B cell (primary cell): ENCODE results near the gene KRTAP19-7. TPM values are rescaled to one million over a fixed set of nuclear protein-coding genes. Genes with fewer than 3 reads are reported as not detected.

Experiments used
- ATAC-seq: fragments of 200-7000 bp; cut with Tn5 transposase; one replicate; pipeline ENCODE4 v1.10.0; 2021; ENCODE audit warnings: low read depth, mild to moderate bottlenecking, moderate number of reproducible peaks, moderate library complexity
- CTCF ChIA-PET: fragments of 350-600 bp; sonication (Branson Sonifier 250); formaldehyde crosslinking; loops from one replicate; lab custom pipeline; 2021; ENCODE audit warnings: antibody characterized with exemption, inconsistent platforms; lab: Charles Lee
- POLR2A ChIA-PET: fragments of 350-600 bp; sonication (Branson Sonifier 250); formaldehyde crosslinking; loops from one replicate; lab custom pipeline; 2021; ENCODE audit warnings: antibody characterized with exemption; lab: Charles Lee
- DNase-seq: peaks from one replicate; pipeline ENCODE4 v3.0.0; 2013
- H2AFZ ChIP-seq: 2 replicates; pipeline ENCODE4 v1.6.1; 2012; ENCODE audit warnings: mild to moderate bottlenecking, low read depth, low read length; ENCODE audit not compliant: insufficient read depth, poor library complexity, severe bottlenecking
- H3K27ac ChIP-seq, 2 donors: 1 replicate in 1 of 2; 2 replicates in 1 of 2; pipeline ENCODE4 v1.5.1; 2012 to 2013; ENCODE audit warnings: low read length in 2 of 2, mild to moderate bottlenecking in 2 of 2, moderate library complexity in 1 of 2
- H3K27me3 ChIP-seq, 4 experiments: fragments of 200-600 bp in 1 of 4; sonication (generic) in 1 of 4; replicated peaks in 1 of 4; 1 replicate in 2 of 4; 2 replicates in 2 of 4; pipeline versions ENCODE4 v1.6.1 to v1.7.0; 2013 to 2016; ENCODE audit warnings: low read length in 3 of 4, mild to moderate bottlenecking in 2 of 4, mixed read lengths in 1 of 4, moderate library complexity in 1 of 4; ENCODE audit not compliant: insufficient read depth in 4 of 4, control insufficient read depth in 3 of 4; ENCODE audit errors: control extremely low read depth in 1 of 4
- H3K36me3 ChIP-seq, 2 experiments: replicated peaks in 1 of 2; 1 replicate in 1 of 2; 2 replicates in 1 of 2; pipeline versions ENCODE4 v1.6.1 to v1.7.1; 2013; ENCODE audit warnings: low read length in 1 of 2; ENCODE audit not compliant: insufficient read depth in 2 of 2, control insufficient read depth in 1 of 2; ENCODE audit errors: control extremely low read depth in 1 of 2, extremely low read depth in 1 of 2
- H3K4me1 ChIP-seq, 2 donors: fragments of 200-600 bp in 1 of 2; sonication (generic) in 1 of 2; 1 replicate in 1 of 2; 2 replicates in 1 of 2; pipeline versions ENCODE4 v1.5.1 to v1.6.1; 2013 to 2017; ENCODE audit warnings: low read length in 2 of 2; ENCODE audit not compliant: control insufficient read depth in 2 of 2, insufficient read depth in 2 of 2
- H3K4me2 ChIP-seq: replicated peaks from 2 replicates; pipeline ENCODE3; 2012; ENCODE audit warnings: mild to moderate bottlenecking, low read depth, low read length; ENCODE audit not compliant: poor library complexity, severe bottlenecking
- H3K4me3 ChIP-seq, 5 experiments: fragments of 200-600 bp in 1 of 5; sonication (generic) in 1 of 5; 1 replicate in 3 of 5; 2 replicates in 2 of 5; pipeline versions ENCODE4 v1.5.1 to v1.7.0; 2011 to 2016; ENCODE audit warnings: low read length in 4 of 5, mild to moderate bottlenecking in 4 of 5, low read depth in 2 of 5, control low read depth in 1 of 5, moderate library complexity in 1 of 5; ENCODE audit not compliant: insufficient read depth in 1 of 5; ENCODE audit errors: control extremely low read depth in 1 of 5, extremely low read depth in 1 of 5
- H3K79me2 ChIP-seq: fragments of 200-600 bp; sonication (generic); one replicate; pipeline ENCODE4 v1.6.0; 2016; ENCODE audit warnings: low read length; ENCODE audit not compliant: control insufficient read depth, insufficient read depth
- H3K9ac ChIP-seq: fragments of 200-600 bp; sonication (generic); 2 replicates; pipeline ENCODE4 v1.6.1; 2017; ENCODE audit warnings: mild to moderate bottlenecking, low read length, moderate library complexity
- H3K9me3 ChIP-seq, 3 donors: one replicate each; pipeline versions ENCODE4 v1.6.1 to v1.7.1; 2013; ENCODE audit warnings: low read length in 2 of 3; ENCODE audit not compliant: control insufficient read depth in 2 of 3, insufficient read depth in 1 of 3; ENCODE audit errors: control extremely low read depth in 1 of 3
- H4K20me1 ChIP-seq: 2 replicates; pipeline ENCODE4 v1.6.0; 2012; ENCODE audit warnings: mild to moderate bottlenecking, low read length; ENCODE audit not compliant: insufficient read depth, control insufficient read depth, poor library complexity, severe bottlenecking
- H3K27ac Mint-ChIP-seq: one replicate; pipeline ENCODE4 v1.8.0; 2021; ENCODE audit warnings: mixed read lengths
- H3K27me3 Mint-ChIP-seq: one replicate; pipeline ENCODE4 v1.8.0; 2021; ENCODE audit warnings: mixed read lengths
- H3K4me1 Mint-ChIP-seq: one replicate; pipeline ENCODE4 v1.8.0; 2021; ENCODE audit warnings: mixed read lengths
- H3K4me3 Mint-ChIP-seq: one replicate; pipeline ENCODE4 v1.8.0; 2021; ENCODE audit warnings: mixed read lengths
- H3K9me3 Mint-ChIP-seq: one replicate; pipeline ENCODE4 v1.8.0; 2022; ENCODE audit warnings: mixed read lengths; ENCODE audit not compliant: insufficient read depth
- CTCF ChIP-seq: fragments of 200-600 bp; IDR thresholded peaks from one replicate; pipeline ENCODE4 v1.8.0; 2022; ENCODE audit warnings: antibody characterized with exemption, mild to moderate bottlenecking
- EZH2 ChIP-seq: IDR thresholded peaks from 2 replicates; pipeline ENCODE4 v1.6.1; 2012; ENCODE audit warnings: borderline replicate concordance, low read depth, mild to moderate bottlenecking, moderate library complexity, low read length; ENCODE audit not compliant: insufficient read depth, poor library complexity, severe bottlenecking
- WGBS: methylation state at CpG from one replicate; pipeline ENCODE4 v1.1.5; 2013; ENCODE audit warnings: missing lambda C conversion rate; ENCODE audit not compliant: insufficient coverage; 5-methylcytosine and 5-hydroxymethylcytosine counted together
- intact Hi-C: fragments of 100-400 bp; cut with micrococcal nuclease; formaldehyde crosslinking; loops from one replicate; pipeline ENCODE4 v1.10.0; 2022
- polyA plus RNA-seq: library from polyadenylated mRNA; depleted of rRNA; stranded (reverse); fragments of >200 nt; gene quantifications from 2 replicates; pipeline ENCODE4 v1.2.3, GENCODE V29; 2012
- total RNA-seq, 2 donors: library from RNA; stranded (reverse); fragments of 120-200 nt in 1 of 2; gene quantifications; 1 replicate in 1 of 2; 2 replicates in 1 of 2; pipeline versions ENCODE4 v1.2.3 to v1.2.4, GENCODE V29; 2013 to 2022

The KRTAP19-7 gene
- total and polyA plus RNA-seq, 2 donors (not counting 1 experiment from before 2014, with no cell fraction given): not detected

- Mint-ChIP-seq H3K4me1 (no peaks in the 10 kb centered on the region), H3K9me3 (peaks cover 3% of the 10 kb centered on the region), H3K27ac (no peak overlapping the region), H3K4me3 (no peak overlapping the region), H3K27me3 (no peaks in the 10 kb centered on the region)
- ATAC-seq (no peak), DNase-seq (no peak)
- Histone ChIP-seq H3K9me3 (no peaks in the 10 kb centered on the region), H2AFZ (no peak overlapping the region), H3K4me2 (no peak overlapping the region), H3K36me3 (no peaks in the 10 kb centered on the region), H3K27ac (no peak overlapping the region), H3K4me3 (no peak overlapping the region), H4K20me1 (no peaks in the 10 kb centered on the region), H3K27me3 (no peaks in the 10 kb centered on the region), H3K9ac (no peak overlapping the region), H3K79me2 (no peaks in the 10 kb centered on the region), H3K4me1 (no peaks in the 10 kb centered on the region)
- intact Hi-C loops: no loop called here
- ChIA-PET CTCF (no interaction called here), POLR2A (no interaction called here)
- WGBS: 75% methylated on average over 1 of the region's 1 CpG
- no peak for TF ChIP-seq EZH2
- TF ChIP-seq CTCF: no peak
Measured at GRCh38 chr21:30579346-30579745, 18.2 kb upstream of the KRTAP19-7 start.

GRCh38 chr21:30577766-30578165 lies 16.7 kb upstream of the KRTAP19-7 start:
- H3K27ac ChIP-seq: no peak overlapping the region
- TF ChIP-seq EZH2: no peak
- no peak for TF ChIP-seq CTCF
- H2AFZ ChIP-seq: no peak overlapping the region
- no peak overlapping the region for H3K4me2 ChIP-seq
- no peak overlapping the region for H3K9ac ChIP-seq
- ChIA-PET POLR2A (no interaction called here), CTCF (interaction anchor here (0.6 kb wide), 1 partner anchor 508 kb away, joined by 3 read pairs; no protein-coding TSS in a partner anchor)
- no peaks in the 10 kb centered on the region for H3K27me3 ChIP-seq
- H3K36me3 ChIP-seq: no peaks in the 10 kb centered on the region
- H3K4me3 Mint-ChIP-seq: no peak overlapping the region
- peaks cover 5% of the 10 kb centered on the region for H3K9me3 Mint-ChIP-seq
- intact Hi-C loops: no loop called here
- no peaks in the 10 kb centered on the region for H3K4me1 ChIP-seq
- ATAC-seq (no peak), DNase-seq (no peak)
- no peaks in the 10 kb centered on the region for H3K79me2 ChIP-seq
- H3K27me3 Mint-ChIP-seq: no peaks in the 10 kb centered on the region
- H3K4me1 Mint-ChIP-seq: no peaks in the 10 kb centered on the region
- no peak overlapping the region for H3K4me3 ChIP-seq
- H3K27ac Mint-ChIP-seq: no peak overlapping the region
- H4K20me1 ChIP-seq: no peaks in the 10 kb centered on the region
- no peaks in the 10 kb centered on the region for H3K9me3 ChIP-seq
